IMR-90 (cell line): ENCODE results near the gene SRPK3. TPM values are rescaled to one million over a fixed set of nuclear protein-coding genes. Genes with fewer than 3 reads are reported as not detected.

Experiments
- ATAC-seq: fragments of 200-7000 bp; cut with Tn5 transposase; 2 replicates; pipeline ENCODE4 v1.9.1; 2020; ENCODE audit warnings: low read depth, mild to moderate bottlenecking, moderate library complexity
- BruUV-seq: library from RNA; stranded (reverse); fragments of 400-500 nt; replicated peaks from 2 replicates; lab custom pipeline; 2021; lab: Mats Ljungman, UMichigan
- CTCF ChIA-PET: fragments of 300-600 bp; formaldehyde crosslinking; extraction: SDS; loops from one replicate; lab custom pipeline; 2021; ENCODE audit warnings: antibody characterized with exemption; lab: Yijun Ruan, JAX
- POLR2A ChIA-PET: fragments of 300-600 bp; sonication (Branson Sonifier 250); formaldehyde crosslinking; loops from one replicate; lab custom pipeline; 2022; ENCODE audit warnings: antibody characterized with exemption; ENCODE audit not compliant: unreplicated experiment; lab: Charles Lee
- DNase-seq: peaks from one replicate; pipeline ENCODE4 v3.0.0; 2013
- H2AFZ ChIP-seq: replicated peaks from 2 replicates; pipeline ENCODE3; 2013; ENCODE audit warnings: low read length, mild to moderate bottlenecking; ENCODE audit not compliant: poor library complexity
- H2AK5ac ChIP-seq: 2 replicates; pipeline ENCODE4 v1.6.1; 2013; ENCODE audit warnings: low read depth, low read length, inconsistent platforms
- H2AK9ac ChIP-seq: replicated peaks from 2 replicates; pipeline ENCODE3; 2013; ENCODE audit warnings: mild to moderate bottlenecking, low read depth, low read length, moderate library complexity; ENCODE audit not compliant: poor library complexity
- H2BK120ac ChIP-seq: 2 replicates; pipeline ENCODE4 v1.6.1; 2013; ENCODE audit warnings: low read depth, low read length, inconsistent platforms
- H2BK15ac ChIP-seq: 3 replicates; pipeline ENCODE4 v1.6.1; 2013; ENCODE audit warnings: low read depth, low read length, inconsistent platforms
- H2BK20ac ChIP-seq: 2 replicates; pipeline ENCODE4 v1.6.1; 2013; ENCODE audit warnings: low read depth, mild to moderate bottlenecking, inconsistent platforms, low read length, moderate library complexity
- H2BK5ac ChIP-seq: 2 replicates; pipeline ENCODE4 v1.6.1; 2013; ENCODE audit warnings: mild to moderate bottlenecking, low read depth, low read length, inconsistent platforms; ENCODE audit not compliant: poor library complexity, severe bottlenecking
- H3K14ac ChIP-seq: replicated peaks from 2 replicates; pipeline ENCODE4 v1.6.1; 2013; ENCODE audit warnings: low read depth, low read length, inconsistent platforms
- H3K18ac ChIP-seq: 2 replicates; pipeline ENCODE4 v1.6.1; 2013; ENCODE audit warnings: low read depth, low read length, control low read depth
- H3K23ac ChIP-seq: 2 replicates; pipeline ENCODE4 v1.6.1; 2013; ENCODE audit warnings: low read depth, low read length, inconsistent platforms
- H3K27ac ChIP-seq: 2 replicates; pipeline ENCODE4 v1.5.1; 2013; ENCODE audit warnings: mild to moderate bottlenecking, control low read depth, low read length; ENCODE audit not compliant: insufficient read depth
- H3K27me3 ChIP-seq: 2 replicates; pipeline ENCODE4 v1.6.1; 2013; ENCODE audit warnings: low read length; ENCODE audit not compliant: control insufficient read depth, insufficient read depth
- H3K36me3 ChIP-seq: 2 replicates; pipeline ENCODE4 v1.6.1; 2013; ENCODE audit warnings: low read length, mixed read lengths; ENCODE audit not compliant: control insufficient read depth, insufficient read depth
- H3K4ac ChIP-seq: 2 replicates; pipeline ENCODE4 v1.6.1; 2013; ENCODE audit warnings: low read depth, low read length, inconsistent platforms
- H3K4me1 ChIP-seq: 2 replicates; pipeline ENCODE4 v1.6.1; 2013; ENCODE audit warnings: low read length, mixed read lengths; ENCODE audit not compliant: control insufficient read depth, insufficient read depth
- H3K4me2 ChIP-seq: 2 replicates; pipeline ENCODE4 v1.6.1; 2013; ENCODE audit warnings: low read depth, mild to moderate bottlenecking, control low read depth, low read length, moderate library complexity
- H3K4me3 ChIP-seq: 2 replicates; pipeline ENCODE4 v1.5.1; 2013; ENCODE audit warnings: low read depth, mild to moderate bottlenecking, control low read depth, low read length, moderate library complexity; ENCODE audit not compliant: insufficient read depth
- H3K56ac ChIP-seq: 2 replicates; pipeline ENCODE4 v1.6.1; 2013; ENCODE audit warnings: low read length, inconsistent platforms; ENCODE audit not compliant: insufficient read depth; ENCODE audit errors: extremely low read depth
- H3K79me1 ChIP-seq, 2 experiments: 2 replicates each; pipeline ENCODE4 v1.6.1; 2013; ENCODE audit warnings: low read length in 2 of 2, inconsistent platforms in 1 of 2, low read depth in 1 of 2
- H3K9ac ChIP-seq: 2 replicates; pipeline ENCODE4 v1.6.1; 2013; ENCODE audit warnings: low read depth, low read length, control low read depth
- H3K9me1 ChIP-seq: 2 replicates; pipeline ENCODE4 v1.6.1; 2013; ENCODE audit warnings: low read length, inconsistent platforms; ENCODE audit not compliant: insufficient read depth
- H3K9me3 ChIP-seq: 2 replicates; pipeline ENCODE4 v1.6.1; 2013; ENCODE audit warnings: low read length; ENCODE audit not compliant: control insufficient read depth, insufficient read depth
- H4K20me1 ChIP-seq: 2 replicates; pipeline ENCODE4 v1.6.1; 2013; ENCODE audit warnings: low read length, inconsistent platforms; ENCODE audit not compliant: insufficient read depth
- H4K5ac ChIP-seq: 2 replicates; pipeline ENCODE4 v1.6.1; 2013; ENCODE audit warnings: mild to moderate bottlenecking, low read depth, low read length, control low read depth
- H4K8ac ChIP-seq, 2 experiments: 2 replicates each; pipeline ENCODE4 v1.6.1; 2013; ENCODE audit warnings: low read depth in 2 of 2, low read length in 2 of 2, control low read depth in 1 of 2, inconsistent platforms in 1 of 2
- H4K91ac ChIP-seq: 2 replicates; pipeline ENCODE4 v1.6.1; 2013; ENCODE audit warnings: low read depth, low read length, inconsistent platforms; ENCODE audit not compliant: insufficient read depth
- BHLHE40 ChIP-seq: fragments of 150-350 bp; IDR thresholded peaks from 2 replicates; pipeline ENCODE4 v1.6.1; 2016; ENCODE audit warnings: mild to moderate bottlenecking, low read depth, low read length
- CEBPB ChIP-seq: IDR thresholded peaks from 2 replicates; pipeline ENCODE4 v1.6.1; 2012; ENCODE audit warnings: low read depth, low read length, improper control_type of control experiment
- CHD1 ChIP-seq: IDR thresholded peaks from 2 replicates; pipeline ENCODE4 v1.6.1; 2012; ENCODE audit warnings: low read depth, low read length, improper control_type of control experiment
- ELK1 ChIP-seq: fragments of 150-350 bp; IDR thresholded peaks from 2 replicates; pipeline ENCODE4 v1.6.1; 2016; ENCODE audit warnings: low read depth, mild to moderate bottlenecking, low read length, moderate library complexity, borderline replicate concordance
- FOS ChIP-seq: fragments of 150-350 bp; IDR thresholded peaks from 2 replicates; pipeline ENCODE4 v1.6.1; 2016; ENCODE audit warnings: low read depth, low read length
- MAFK ChIP-seq: IDR thresholded peaks from 2 replicates; pipeline ENCODE4 v1.6.1; 2012; ENCODE audit warnings: low read depth, low read length, improper control_type of control experiment
- MAZ ChIP-seq: IDR thresholded peaks from 2 replicates; pipeline ENCODE4 v1.6.1; 2012; ENCODE audit warnings: low read depth, mild to moderate bottlenecking, low read length, improper control_type of control experiment, moderate library complexity, borderline replicate concordance
- MXI1 ChIP-seq: IDR thresholded peaks from 2 replicates; pipeline ENCODE4 v1.6.1; 2012; ENCODE audit warnings: low read depth, mild to moderate bottlenecking, low read length, moderate library complexity, borderline replicate concordance
- NFE2L2 ChIP-seq: fragments of 150-350 bp; IDR thresholded peaks from 2 replicates; pipeline ENCODE4 v1.6.1; 2016; ENCODE audit warnings: low read depth, mild to moderate bottlenecking, low read length
- POLR2A ChIP-seq: IDR thresholded peaks from 2 replicates; pipeline ENCODE4 v1.6.1; 2012; ENCODE audit warnings: mild to moderate bottlenecking, low read depth, low read length
- RAD21 ChIP-seq: IDR thresholded peaks from 2 replicates; pipeline ENCODE4 v1.6.1; 2012; ENCODE audit warnings: low read length, improper control_type of control experiment
- RCOR1 ChIP-seq: IDR thresholded peaks from 2 replicates; pipeline ENCODE4 v1.6.1; 2012; ENCODE audit warnings: mild to moderate bottlenecking, low read length, improper control_type of control experiment; ENCODE audit not compliant: insufficient replicate concordance
- RFX5 ChIP-seq: IDR thresholded peaks from 2 replicates; pipeline ENCODE4 v1.8.0; 2012; ENCODE audit warnings: low read depth, mild to moderate bottlenecking, low read length, moderate library complexity
- SMC3 ChIP-seq: fragments of 150-350 bp; IDR thresholded peaks from 2 replicates; pipeline ENCODE4 v1.6.1; 2016; ENCODE audit warnings: low read depth, mild to moderate bottlenecking, antibody characterized with exemption, low read length, moderate library complexity
- USF2 ChIP-seq: fragments of 150-350 bp; IDR thresholded peaks from 2 replicates; pipeline ENCODE4 v1.6.1; 2017; ENCODE audit warnings: mild to moderate bottlenecking, antibody characterized with exemption, low read length, low read depth
- WGBS, 2 experiments: methylation state at CpG; one replicate each; pipeline versions ENCODE4 v1.1.5 to v1.1.7; 2013; ENCODE audit warnings: missing lambda C conversion rate in 2 of 2; ENCODE audit not compliant: insufficient read length in 1 of 2; ENCODE audit errors: extremely low coverage in 2 of 2; 5-methylcytosine and 5-hydroxymethylcytosine counted together
- dilution Hi-C: fragments of 300-500 bp; cut with HindIII; formaldehyde crosslinking; loops from one replicate; pipeline ENCODE4 v1.14.3; 2018; ENCODE audit warnings: low sequenced_read_pairs; ENCODE audit not compliant: unreplicated experiment
- in situ Hi-C: fragments of 300-500 bp; cut with MboI; formaldehyde crosslinking; loops from 3 replicates; pipeline ENCODE4 v1.14.3; 2019; ENCODE audit warnings: low sequenced_read_pairs, inconsistent platforms, mixed read lengths
- intact Hi-C: fragments of 100-400 bp; cut with micrococcal nuclease; formaldehyde crosslinking; loops from 2 replicates; pipeline ENCODE4 v1.10.0; 2022
- polyA plus RNA-seq, 3 experiments: library from polyadenylated mRNA; depleted of rRNA; stranded (reverse); fragments of >200 nt; gene quantifications; 2 replicates each; pipeline ENCODE4 v1.2.3, GENCODE V29; 2012; ENCODE audit warnings: low replicate concordance in 1 of 3
- total RNA-seq: library from RNA; depleted of rRNA; stranded (reverse); fragments of >200 nt; gene quantifications from 2 replicates; pipeline ENCODE4 v1.2.3, GENCODE V29; 2012
- TF ChIP-seq, protein P1 (sequence below): conservative IDR thresholded peaks from 2 replicates; pipeline ENCODE4 v1.5.1; 2012; ENCODE audit warnings: mild to moderate bottlenecking, low read depth, low read length, improper control_type of control experiment

The SRPK3 gene
- total and polyA plus RNA-seq, 2 of the 4 experiments (the other 2 are of a cell fraction), result 0.36 to 0.70 TPM

DNA sequence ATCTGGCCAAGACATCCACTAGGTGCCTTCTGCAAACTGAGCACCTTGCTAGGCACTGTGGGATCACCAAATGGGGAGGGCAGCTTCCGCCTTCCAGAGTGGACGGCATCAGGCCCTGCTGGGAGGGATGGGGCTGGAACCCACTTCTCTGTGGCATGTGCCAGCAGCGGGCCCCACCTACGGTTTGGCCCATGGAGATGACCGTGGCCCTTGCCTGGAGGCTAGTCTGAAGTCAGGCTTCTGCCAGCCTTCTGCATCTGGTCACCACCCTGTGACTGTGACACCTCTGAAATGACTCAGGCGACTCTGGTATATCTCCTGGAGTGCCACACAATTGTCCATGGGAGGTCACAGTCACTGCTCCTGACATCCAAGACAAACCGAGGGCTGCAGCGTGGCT lies 20.8 kb downstream of the SRPK3 start:
- Histone ChIP-seq H3K4me1 (no peaks in the 10 kb centered on the region), H3K4ac (no peak overlapping the region), H3K9me1 (no peaks in the 10 kb centered on the region), H4K5ac (no peak overlapping the region), H2BK20ac (no peak overlapping the region), H3K18ac (no peak overlapping the region), H3K14ac (no peak overlapping the region), H4K91ac (no peak overlapping the region), H3K27me3 (no peaks in the 10 kb centered on the region; the same call in 1 of the 2 replicates), H3K9ac (no peak overlapping the region), H3K56ac (no peak overlapping the region), H3K23ac (no peak overlapping the region), H2AK5ac (no peak overlapping the region), H2BK120ac (no peak overlapping the region), H4K20me1 (no peaks in the 10 kb centered on the region), H3K27ac (no peak overlapping the region), H2AK9ac (no peak overlapping the region), H2BK5ac (no peak overlapping the region), H3K4me3 (no peak overlapping the region), H4K8ac (no peak overlapping the region), H2BK15ac (no peak overlapping the region), H3K79me1 (peaks cover 0 to 1% of the 10 kb centered on the region in 2 experiments; a peak in 1 of 4 replicates), H3K36me3 (peaks cover 15% of the 10 kb centered on the region), H3K9me3 (peaks cover 2% of the 10 kb centered on the region; the same call in 1 of the 2 replicates), H2AFZ (no peak overlapping the region), H3K4me2 (no peak overlapping the region)
- TF ChIP-seq MAZ (no peak), RCOR1 (no peak), SMC3 (no peak), MXI1 (no peak), RAD21 (no peak), RFX5 (no peak), POLR2A (no peak), BHLHE40 (no peak), MAFK (no peak), FOS (no peak), ELK1 (no peak), NFE2L2 (no peak), CHD1 (no peak), USF2 (no peak), CEBPB (no peak)
- TF ChIP-seq, protein P1, sequence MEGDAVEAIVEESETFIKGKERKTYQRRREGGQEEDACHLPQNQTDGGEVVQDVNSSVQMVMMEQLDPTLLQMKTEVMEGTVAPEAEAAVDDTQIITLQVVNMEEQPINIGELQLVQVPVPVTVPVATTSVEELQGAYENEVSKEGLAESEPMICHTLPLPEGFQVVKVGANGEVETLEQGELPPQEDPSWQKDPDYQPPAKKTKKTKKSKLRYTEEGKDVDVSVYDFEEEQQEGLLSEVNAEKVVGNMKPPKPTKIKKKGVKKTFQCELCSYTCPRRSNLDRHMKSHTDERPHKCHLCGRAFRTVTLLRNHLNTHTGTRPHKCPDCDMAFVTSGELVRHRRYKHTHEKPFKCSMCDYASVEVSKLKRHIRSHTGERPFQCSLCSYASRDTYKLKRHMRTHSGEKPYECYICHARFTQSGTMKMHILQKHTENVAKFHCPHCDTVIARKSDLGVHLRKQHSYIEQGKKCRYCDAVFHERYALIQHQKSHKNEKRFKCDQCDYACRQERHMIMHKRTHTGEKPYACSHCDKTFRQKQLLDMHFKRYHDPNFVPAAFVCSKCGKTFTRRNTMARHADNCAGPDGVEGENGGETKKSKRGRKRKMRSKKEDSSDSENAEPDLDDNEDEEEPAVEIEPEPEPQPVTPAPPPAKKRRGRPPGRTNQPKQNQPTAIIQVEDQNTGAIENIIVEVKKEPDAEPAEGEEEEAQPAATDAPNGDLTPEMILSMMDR, result no peak
- no TSS peak for BruUV-seq
- 84% methylated on average over 4 of the region's 8 CpGs; no CpG with 5 or more reads in 1 of the 2 experiments for WGBS, 2 experiments
- dilution Hi-C loops (no loop called here), in situ Hi-C loops (no loop called here), intact Hi-C loops (no loop called here)
- DNase-seq (no peak), ATAC-seq (no peak)
- ChIA-PET CTCF (no interaction called here), POLR2A (interaction anchor here (0.6 kb wide), 1 partner anchor 45 kb away, joined by 3 read pairs; no protein-coding TSS in a partner anchor)
